ENCODE data around the gene SH3PXD2B.

GRCh38 chr5:172311026-172311425 is 143.3 kb downstream of the SH3PXD2B start:
- TF ChIP-seq CTCF (IDR thresholded peaks at IDR 0.05) (no peak), POLR2A (IDR thresholded peaks at IDR 0.05) (no peak)

All from thyroid gland (tissue), 4 donors.